Measurements from ENCODE around the gene CYB5R3.
A peak's percentile ranks its signal among the peaks of the same experiment; 100 is the strongest.
"Not testable (repeated sequence)": the region's sequence is repeated elsewhere in the genome, so short reads cannot be mapped to it uniquely, and the experiment has no call there.

Gene CYB5R3

GRCh38 chr22:42601879-42602465, 47.2 kb downstream of the CYB5R3 start:
- no peak for DNase-seq (ENCODE audit: low spot score)

GRCh38 chr22:42596863-42597530, 52.2 kb downstream of the CYB5R3 start:
- no peak for DNase-seq (ENCODE audit: low spot score)

GRCh38 chr22:42596336-42596735, 52.9 kb downstream of the CYB5R3 start:
- no peak for DNase-seq (ENCODE audit: low spot score)

GRCh38 chr22:42595434-42595833, 53.8 kb downstream of the CYB5R3 start:
- no peak for DNase-seq (ENCODE audit: low spot score)

- DNase-seq (ENCODE audit: low spot score): no peak
Observed at GRCh38 chr22:42591987-42592386, 57.2 kb downstream of the CYB5R3 start.

- DNase-seq (ENCODE audit: low spot score): no peak
Observed at GRCh38 chr22:42587588-42588175, 61.5 kb downstream of the CYB5R3 start.

- DNase-seq (ENCODE audit: low spot score): no peak
Observed at GRCh38 chr22:42586381-42586780, 62.8 kb downstream of the CYB5R3 start.

- DNase-seq (ENCODE audit: low spot score): no peak
Observed at GRCh38 chr22:42585096-42585495, 64.1 kb downstream of the CYB5R3 start.

- DNase-seq (ENCODE audit: low spot score): no peak
Observed at GRCh38 chr22:42584364-42584940, 64.7 kb downstream of the CYB5R3 start.

- DNase-seq (ENCODE audit: low spot score): no peak
Observed at GRCh38 chr22:42582987-42583386, 66.2 kb downstream of the CYB5R3 start.

GRCh38 chr22:42581762-42582716, 67.2 kb downstream of the CYB5R3 start:
- DNase-seq (ENCODE audit: low spot score): peak; percentile 70

GRCh38 chr22:42581194-42581761, 67.9 kb downstream of the CYB5R3 start:
- DNase-seq (ENCODE audit: low spot score): not testable (repeated sequence)

- not testable (repeated sequence) for DNase-seq (ENCODE audit: low spot score)
Observed at GRCh38 chr22:42580040-42580439, 69.2 kb downstream of the CYB5R3 start.

GRCh38 chr22:42577623-42578240, 71.5 kb downstream of the CYB5R3 start:
- no peak for DNase-seq (ENCODE audit: low spot score)

- DNase-seq (ENCODE audit: low spot score): not testable (repeated sequence)
Observed at GRCh38 chr22:42577141-42577540, 72.1 kb downstream of the CYB5R3 start.

- not testable (repeated sequence) for DNase-seq (ENCODE audit: low spot score)
Observed at GRCh38 chr22:42575996-42576574, 73.1 kb downstream of the CYB5R3 start.

- not testable (repeated sequence) for DNase-seq (ENCODE audit: low spot score)
Observed at GRCh38 chr22:42574468-42574867, 74.7 kb downstream of the CYB5R3 start.

GRCh38 chr22:42574046-42574445, 75.1 kb downstream of the CYB5R3 start:
- not testable (repeated sequence) for DNase-seq (ENCODE audit: low spot score)

- not testable (repeated sequence) for DNase-seq (ENCODE audit: low spot score)
Observed at GRCh38 chr22:42571068-42571467, 78.1 kb downstream of the CYB5R3 start.

GRCh38 chr22:42570580-42570979, 78.6 kb downstream of the CYB5R3 start:
- not testable (repeated sequence) for DNase-seq (ENCODE audit: low spot score)

- not testable (repeated sequence) for DNase-seq (ENCODE audit: low spot score)
Observed at GRCh38 chr22:42567950-42568349, 81.2 kb downstream of the CYB5R3 start.
